SK-N-SH (cell line): ENCODE results near the gene TLCD2. TPM values are rescaled to one million over a fixed set of nuclear protein-coding genes. Genes with fewer than 3 reads are reported as not detected.
A peak's percentile ranks its signal among the peaks of the same experiment; 100 is the strongest.

Experiments used
- CTCF ChIA-PET: fragments of 300-600, 350-600 bp; formaldehyde crosslinking; extraction: SDS; loops from one replicate; lab custom pipeline; 2021; lab: Yijun Ruan, JAX
- POLR2A ChIA-PET: fragments of 350-600 bp; sonication (Branson Sonifier 250); formaldehyde crosslinking; extraction: SDS; loops from one replicate; lab custom pipeline; 2020; ENCODE audit warnings: antibody characterized with exemption, inconsistent platforms; lab: Yijun Ruan, JAX
- DNase-seq: peaks from one replicate; pipeline ENCODE4 v3.0.0; 2012
- H2AFZ ChIP-seq: fragments of 200-600 bp; sonication (generic); 2 replicates; pipeline ENCODE4 v1.8.1; 2016; ENCODE audit warnings: antibody characterized with exemption, mild to moderate bottlenecking, low read depth
- H3F3A ChIP-seq: fragments of 200-600 bp; sonication (generic); replicated peaks from 2 replicates; pipeline ENCODE3; 2016; ENCODE audit warnings: antibody characterized with exemption, mild to moderate bottlenecking; ENCODE audit not compliant: insufficient read depth
- H3K27ac ChIP-seq, 2 experiments: fragments of 200-500 bp in 1 of 2; fragments of 200-600 bp in 1 of 2; sonication (Bioruptor generic) in 1 of 2; sonication (generic), shearing (Covaris generic) in 1 of 2; 2 replicates each; pipeline versions ENCODE4 v1.5.1 to v1.6.1; 2014 to 2016; ENCODE audit warnings: low read depth in 2 of 2, inconsistent platforms in 1 of 2, low read length in 1 of 2, mild to moderate bottlenecking in 1 of 2, mixed read lengths in 1 of 2
- H3K27me3 ChIP-seq: fragments of 200-600 bp; sonication (generic), shearing (Covaris generic); 2 replicates; pipeline ENCODE4 v1.6.1; 2016; ENCODE audit warnings: mixed run types; ENCODE audit not compliant: insufficient read depth
- H3K36me3 ChIP-seq, 2 experiments: fragments of 200-500 bp in 1 of 2; fragments of 200-600 bp in 1 of 2; sonication (Bioruptor generic) in 1 of 2; sonication (generic) in 1 of 2; replicated peaks in 1 of 2; 2 replicates each; pipeline versions ENCODE3 to v1.5.1; 2014 to 2016; ENCODE audit warnings: low read length in 1 of 2, mild to moderate bottlenecking in 1 of 2; ENCODE audit not compliant: insufficient read depth in 2 of 2, control insufficient read depth in 1 of 2
- H3K4me1 ChIP-seq, 2 experiments: fragments of 200-500 bp in 1 of 2; fragments of 200-600 bp in 1 of 2; sonication (Bioruptor generic) in 1 of 2; sonication (generic), shearing (Covaris generic) in 1 of 2; 2 replicates each; pipeline versions ENCODE4 v1.5.1 to v1.6.1; 2014 to 2016; ENCODE audit warnings: low read depth in 1 of 2, low read length in 1 of 2, mixed run types in 1 of 2; ENCODE audit not compliant: insufficient read depth in 2 of 2, control insufficient read depth in 1 of 2
- H3K4me2 ChIP-seq: fragments of 200-600 bp; sonication (generic), shearing (Covaris generic); 2 replicates; pipeline ENCODE4 v1.6.1; 2017; ENCODE audit warnings: mixed run types
- H3K4me3 ChIP-seq, 2 experiments: fragments of 200-500 bp in 1 of 2; fragments of 200-600 bp in 1 of 2; sonication (Bioruptor generic) in 1 of 2; sonication (generic), shearing (Covaris generic) in 1 of 2; 2 replicates each; pipeline versions ENCODE4 v1.5.1 to v1.8.1; 2014 to 2016; ENCODE audit warnings: low read depth in 2 of 2, inconsistent platforms in 1 of 2, low read length in 1 of 2, mild to moderate bottlenecking in 1 of 2, mixed read lengths in 1 of 2, moderate library complexity in 1 of 2
- H3K79me2 ChIP-seq: fragments of 200-600 bp; sonication (generic); 2 replicates; pipeline ENCODE4 v1.8.1; 2017; ENCODE audit warnings: mild to moderate bottlenecking; ENCODE audit not compliant: insufficient read depth
- H3K9ac ChIP-seq: fragments of 200-600 bp; sonication (generic); 2 replicates; pipeline ENCODE4 v1.6.1; 2017; ENCODE audit warnings: mixed run types
- H3K9me2 ChIP-seq: fragments of 200-600 bp; sonication (generic); 2 replicates; pipeline ENCODE4 v1.6.1; 2017; ENCODE audit warnings: mixed run types
- H3K9me3 ChIP-seq: fragments of 200-600 bp; sonication (generic); 2 replicates; pipeline ENCODE4 v1.6.1; 2017; ENCODE audit warnings: mixed run types, mild to moderate bottlenecking, moderate library complexity
- H4K20me1 ChIP-seq: fragments of 200-600 bp; sonication (generic); 2 replicates; pipeline ENCODE4 v1.6.1; 2017; ENCODE audit warnings: mild to moderate bottlenecking, mixed run types; ENCODE audit not compliant: insufficient read depth
- CHD2 ChIP-seq: fragments of 150-350 bp; IDR thresholded peaks from 2 replicates; pipeline ENCODE4 v1.6.1; 2018; ENCODE audit warnings: low read length; ENCODE audit not compliant: partially characterized antibody
- CTCF ChIP-seq: fragments of 200-600 bp; sonication (generic); IDR thresholded peaks from 2 replicates; pipeline ENCODE4 v1.6.1; 2017; ENCODE audit warnings: antibody characterized with exemption, mild to moderate bottlenecking, moderate library complexity
- ELF1 ChIP-seq: IDR thresholded peaks from 2 replicates; pipeline ENCODE4 v1.4.0; 2012
- FOXJ3 ChIP-seq: sonication (generic); formaldehyde crosslinking; IDR thresholded peaks from 2 replicates; pipeline ENCODE4 v1.5.1; 2020; ENCODE audit warnings: mild to moderate bottlenecking, missing genetic modification reagents
- IRF3 ChIP-seq: fragments of 150-350 bp; IDR thresholded peaks from 2 replicates; pipeline ENCODE4 v1.6.1; 2016; ENCODE audit warnings: mild to moderate bottlenecking, low read depth, low read length
- JUND ChIP-seq: IDR thresholded peaks from 2 replicates; pipeline ENCODE4 v1.4.0; 2012
- MEF2A ChIP-seq: IDR thresholded peaks from 2 replicates; pipeline ENCODE4 v1.4.0; 2012; ENCODE audit warnings: low read depth, borderline replicate concordance
- MXI1 ChIP-seq: IDR thresholded peaks from 2 replicates; pipeline ENCODE4 v1.6.1; 2012; ENCODE audit warnings: mild to moderate bottlenecking, low read depth, low read length, improper control_type of control experiment
- NFIC ChIP-seq: IDR thresholded peaks from 2 replicates; pipeline ENCODE4 v1.4.0; 2012; ENCODE audit warnings: borderline replicate concordance
- RAD21 ChIP-seq: IDR thresholded peaks from 2 replicates; pipeline ENCODE4 v1.6.1; 2012; ENCODE audit warnings: mild to moderate bottlenecking, low read length
- REST ChIP-seq: IDR thresholded peaks from 2 replicates; pipeline ENCODE4 v1.6.1; 2012; ENCODE audit warnings: mild to moderate bottlenecking, low read depth, low read length, moderate library complexity
- RXRA ChIP-seq: IDR thresholded peaks from 2 replicates; pipeline ENCODE4 v1.4.0; 2012; ENCODE audit warnings: low read depth, mild to moderate bottlenecking, borderline replicate concordance
- TAF1 ChIP-seq: IDR thresholded peaks from 2 replicates; pipeline ENCODE4 v1.6.1; 2012; ENCODE audit warnings: low read depth, mild to moderate bottlenecking, low read length, moderate library complexity, borderline replicate concordance
- ZBTB33 ChIP-seq: IDR thresholded peaks from 2 replicates; pipeline ENCODE4 v1.4.0; 2012; ENCODE audit warnings: low read depth, borderline replicate concordance
- WGBS: methylation state at CpG from one replicate; pipeline ENCODE4 v1.1.6; 2017; ENCODE audit warnings: low lambda C conversion rate; 5-methylcytosine and 5-hydroxymethylcytosine counted together
- polyA plus RNA-seq, 3 experiments: library from polyadenylated mRNA; depleted of rRNA; stranded (reverse); fragments of >200 nt; gene quantifications; 2 replicates each; pipeline ENCODE4 v1.2.3, GENCODE V29; 2012

TLCD2 gene
- polyA plus RNA-seq, 1 of the 3 experiments (the other 2 are of a cell fraction) = 1.3 TPM

- peak overlapping the region; percentile 100; the same call in 1 of the 2 replicates for H3K9ac ChIP-seq
- TF ChIP-seq MEF2A (no peak), TAF1 (no peak), MXI1 (no peak), IRF3 (no peak), CHD2 (no peak), JUND (no peak), ELF1 (no peak), FOXJ3 (CRISPR knock-in tag) (no peak)
- TF ChIP-seq, all 33 proteins: peak for 0
- no peaks in the 10 kb centered on the region for H3K27me3 ChIP-seq
- CTCF ChIA-PET = interaction anchor here (0.6 to 8.4 kb wide), 6 partner anchors 49 to 190 kb away, joined by 3 to 112 read pairs (median 6); no protein-coding TSS in a partner anchor
- peak overlapping the region; percentile 95 for H3K4me2 ChIP-seq
- peak overlapping the region in 1 of 2 experiments; percentile 87; a peak in 2 of 4 replicates for H3K4me3 ChIP-seq
- peak overlapping the region; percentile 99 to 100; a peak in 3 of 4 replicates for H3K27ac ChIP-seq
- H4K20me1 ChIP-seq = peaks cover 17% of the 10 kb centered on the region
- H3K9me3 ChIP-seq = no peaks in the 10 kb centered on the region
- H3F3A ChIP-seq = peaks cover 34% of the 10 kb centered on the region
- H3K4me1 ChIP-seq = peaks cover 6 to 31% of the 10 kb centered on the region in 2 experiments; a peak in 3 of 4 replicates
- H3K79me2 ChIP-seq = peaks cover 35% of the 10 kb centered on the region
- WGBS = 89% methylated on average over 18 of the region's 19 CpGs
- DNase-seq = no peak
- H3K9me2 ChIP-seq = no peaks in the 10 kb centered on the region
- POLR2A ChIA-PET = interaction anchor here (3.6 kb wide), 1 partner anchor 44 kb away, joined by 24 read pairs; the partner anchor contains the start of gene SERPINF1
- peaks cover 2 to 3% of the 10 kb centered on the region in 2 experiments for H3K36me3 ChIP-seq
- H2AFZ ChIP-seq = no peak overlapping the region
Observed at GRCh38 chr17:1718362-1719165, 8.4 kb upstream of the TLCD2 start.

- DNase-seq = peak; percentile 86
- Histone ChIP-seq H3F3A (peaks cover 42% of the 10 kb centered on the region), H2AFZ (0 out of 2 replicates have a peak overlapping the region, but pooled peaks have one; percentile 39), H3K9me2 (no peaks in the 10 kb centered on the region), H3K9ac (peak overlapping the region; percentile 100), H3K79me2 (peaks cover 49% of the 10 kb centered on the region), H3K4me3 (peak overlapping the region; percentile 85 to 87), H3K27ac (peak overlapping the region; percentile 99 to 100), H4K20me1 (peaks cover 31% of the 10 kb centered on the region), H3K36me3 (peaks cover 16 to 17% of the 10 kb centered on the region in 2 experiments), H3K9me3 (no peaks in the 10 kb centered on the region), H3K27me3 (no peaks in the 10 kb centered on the region), H3K4me1 (peaks cover 6 to 31% of the 10 kb centered on the region in 2 experiments; a peak in 3 of 4 replicates), H3K4me2 (peak overlapping the region; percentile 95)
- CTCF ChIA-PET = interaction anchor here (0.6 to 8.4 kb wide), 18 partner anchors 8 to 818 kb away, joined by 3 to 112 read pairs (median 3); no protein-coding TSS in a partner anchor
- POLR2A ChIA-PET = interaction anchor here (0.5 to 3.6 kb wide), 12 partner anchors 8 to 401 kb away, joined by 3 to 24 read pairs (median 4); partner anchors contain the start of genes PRPF8, RILP, RPA1 and SERPINF1
- 2% methylated on average over 13 of the region's 13 CpGs for WGBS
- TF ChIP-seq REST (no peak), MEF2A (no peak), JUND (peak; percentile 26; the same call in 1 of the 2 replicates), NFIC (peak; percentile 43), ZBTB33 (no peak), CTCF (no peak), RAD21 (no peak), RXRA (peak; percentile 84; the same call in 1 of the 2 replicates), FOXJ3 (CRISPR knock-in tag) (no peak)
Observed at GRCh38 chr17:1716912-1717695, 6.9 kb upstream of the TLCD2 start.
